Effector memory CD4-positive, alpha-beta T cell (primary cell): ENCODE results near the gene COL17A1.

Experiments used
- DNase-seq, 3 donors: peaks; one replicate each; pipeline ENCODE4 v3.0.0-alpha.2; 2020
- H3K27ac ChIP-seq: 2 replicates; pipeline ENCODE4 v1.7.0; 2013; ENCODE audit warnings: mild to moderate bottlenecking, low read length, moderate library complexity; ENCODE audit not compliant: insufficient read depth, poor library complexity, severe bottlenecking
- H3K27me3 ChIP-seq: replicated peaks from 2 replicates; pipeline ENCODE4 v1.7.0; 2013; ENCODE audit warnings: mild to moderate bottlenecking, low read length; ENCODE audit not compliant: insufficient read depth, control insufficient read depth, poor library complexity, severe bottlenecking
- H3K36me3 ChIP-seq: 2 replicates; pipeline ENCODE4 v1.7.0; 2013; ENCODE audit warnings: mild to moderate bottlenecking, low read length, moderate library complexity; ENCODE audit not compliant: control insufficient read depth, insufficient read depth
- H3K4me1 ChIP-seq: 2 replicates; pipeline ENCODE4 v1.7.0; 2013; ENCODE audit warnings: low read length, mild to moderate bottlenecking; ENCODE audit not compliant: control insufficient read depth, insufficient read depth, poor library complexity, severe bottlenecking
- H3K4me3 ChIP-seq: 2 replicates; pipeline ENCODE4 v1.7.0; 2013; ENCODE audit warnings: low read length, low read depth, mild to moderate bottlenecking; ENCODE audit not compliant: insufficient read depth, poor library complexity, severe bottlenecking
- H3K9me3 ChIP-seq: 2 replicates; pipeline ENCODE4 v1.7.0; 2013; ENCODE audit warnings: mild to moderate bottlenecking, low read length, moderate library complexity; ENCODE audit not compliant: control insufficient read depth

COL17A1 gene

GRCh38 chr10:104057717-104058116, 28.0 kb downstream of the COL17A1 start:
- no peaks in the 10 kb centered on the region for H3K9me3 ChIP-seq
- no peaks in the 10 kb centered on the region for H3K4me1 ChIP-seq
- no peaks in the 10 kb centered on the region for H3K27me3 ChIP-seq
- H3K4me3 ChIP-seq: no peak overlapping the region
- no peak for DNase-seq
- H3K27ac ChIP-seq: no peak overlapping the region
- H3K36me3 ChIP-seq: no peaks in the 10 kb centered on the region

- DNase-seq: no peak
- Histone ChIP-seq H3K4me1 (no peaks in the 10 kb centered on the region), H3K9me3 (no peaks in the 10 kb centered on the region), H3K27me3 (no peaks in the 10 kb centered on the region), H3K27ac (no peak overlapping the region), H3K4me3 (no peak overlapping the region), H3K36me3 (no peaks in the 10 kb centered on the region)
Measured at GRCh38 chr10:104056619-104057273, 28.9 kb downstream of the COL17A1 start.

DNA sequence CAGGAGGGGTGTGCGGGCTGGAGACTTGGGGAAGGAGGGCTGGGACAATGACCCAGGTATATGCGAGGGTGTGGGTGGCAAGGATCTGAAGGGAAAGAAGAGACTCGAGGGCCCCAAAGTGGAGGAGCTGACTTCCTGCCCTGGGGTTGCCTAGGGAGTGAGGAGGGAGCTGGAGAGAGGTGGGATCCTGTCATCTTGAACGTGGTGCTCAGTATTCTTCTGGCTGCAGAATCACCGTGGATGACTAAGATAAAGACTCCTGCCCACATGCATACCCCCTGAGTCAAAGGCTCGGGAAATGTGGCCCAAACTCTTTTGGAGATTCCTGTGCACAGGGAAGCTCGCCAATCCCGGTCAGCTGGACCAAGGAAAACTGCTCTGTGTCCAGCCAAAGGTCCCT, 31.2 kb downstream of the COL17A1 start:
- H3K27me3 ChIP-seq: no peaks in the 10 kb centered on the region
- DNase-seq: no peak
- no peaks in the 10 kb centered on the region for H3K9me3 ChIP-seq
- no peak overlapping the region for H3K27ac ChIP-seq
- H3K4me1 ChIP-seq: no peaks in the 10 kb centered on the region
- H3K36me3 ChIP-seq: no peaks in the 10 kb centered on the region
- no peak overlapping the region for H3K4me3 ChIP-seq

DNA sequence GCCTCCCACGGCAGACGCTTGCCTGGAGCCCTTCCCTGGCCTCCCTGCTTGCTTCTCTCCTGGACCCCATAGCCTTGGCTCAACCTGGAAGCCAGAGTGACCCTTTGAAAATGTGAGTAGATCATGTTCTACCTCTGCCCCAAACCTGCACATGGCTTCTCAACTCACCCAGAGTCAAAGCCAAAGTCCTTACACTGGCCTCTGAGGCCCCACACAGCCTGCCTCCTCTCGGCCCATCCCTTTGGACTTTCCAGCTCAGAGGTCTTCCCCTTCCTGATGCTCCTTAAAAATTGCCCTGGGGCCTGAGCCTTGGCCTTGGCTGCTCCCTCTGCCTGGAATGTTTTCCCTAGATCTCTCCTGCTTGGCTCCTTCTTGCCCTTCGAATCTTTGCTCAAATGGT, 32.5 kb downstream of the COL17A1 start:
- H3K4me1 ChIP-seq: no peaks in the 10 kb centered on the region

DNA sequence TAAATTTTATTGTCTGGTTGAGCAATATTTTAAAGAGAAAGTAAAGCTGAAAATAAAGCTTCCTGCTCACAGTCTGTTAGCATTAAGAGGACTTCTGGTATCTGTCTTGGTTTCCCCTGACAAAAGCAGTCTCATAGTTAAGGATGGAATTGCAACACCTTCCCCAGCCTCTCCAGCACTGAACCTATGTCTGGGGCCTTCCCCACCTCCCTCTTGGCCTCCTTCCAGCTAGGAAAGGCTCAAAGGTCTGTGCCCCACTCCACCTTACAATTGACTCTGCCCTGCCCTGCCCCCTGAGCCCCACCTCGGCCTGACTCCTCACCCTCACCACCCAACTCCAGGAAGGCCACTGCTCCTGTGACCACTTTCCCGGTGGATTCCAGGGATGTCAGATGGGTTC, 33.2 kb downstream of the COL17A1 start:
- no peaks in the 10 kb centered on the region for H3K27me3 ChIP-seq
- DNase-seq: no peak
- no peak overlapping the region for H3K27ac ChIP-seq
- no peaks in the 10 kb centered on the region for H3K9me3 ChIP-seq
- no peaks in the 10 kb centered on the region for H3K4me1 ChIP-seq
- H3K36me3 ChIP-seq: no peaks in the 10 kb centered on the region
- no peak overlapping the region for H3K4me3 ChIP-seq

More for the DNA sequence above, 32.5 kb downstream of the COL17A1 start:
- no peak overlapping the region for H3K27ac ChIP-seq
- no peak overlapping the region for H3K4me3 ChIP-seq
- no peak for DNase-seq
- H3K9me3 ChIP-seq: no peaks in the 10 kb centered on the region
- no peaks in the 10 kb centered on the region for H3K27me3 ChIP-seq
- no peaks in the 10 kb centered on the region for H3K36me3 ChIP-seq

DNA sequence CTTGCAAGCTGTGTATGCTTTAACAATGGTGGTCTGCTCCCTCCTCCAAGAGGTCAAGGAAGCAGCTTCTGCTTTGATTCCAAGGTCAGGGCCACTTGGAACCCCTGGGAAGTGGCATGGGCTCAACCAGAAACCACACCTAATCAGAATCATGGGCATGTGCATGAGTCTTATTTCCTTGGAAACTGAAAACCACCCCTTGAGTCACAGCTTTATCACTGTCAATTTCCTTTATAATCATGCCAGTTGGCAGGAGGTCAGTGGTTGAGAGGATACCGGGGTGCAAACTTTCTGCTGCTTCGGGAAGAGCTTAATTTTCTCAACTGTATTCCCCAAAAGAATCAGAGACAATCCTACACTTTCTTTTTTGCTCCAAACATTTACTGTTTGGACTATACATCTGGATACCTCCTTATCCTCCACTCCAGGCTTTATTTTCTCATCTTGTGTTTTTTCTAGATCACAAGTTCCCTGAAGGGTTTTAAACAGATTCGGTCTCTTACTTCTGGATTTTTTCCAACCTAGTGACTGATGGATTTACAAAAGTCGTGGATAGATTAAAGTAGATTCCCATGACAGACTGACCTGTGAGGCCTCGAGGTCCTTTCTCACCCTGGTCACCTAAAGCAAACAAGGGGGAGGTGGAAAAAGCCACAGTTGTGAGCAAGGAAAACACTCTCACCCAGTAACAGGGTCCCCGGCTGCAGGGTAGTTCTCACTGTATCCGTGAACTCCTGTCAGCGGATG, 36.0 kb downstream of the COL17A1 start:
- Histone ChIP-seq H3K4me1 (no peaks in the 10 kb centered on the region), H3K27me3 (no peaks in the 10 kb centered on the region), H3K27ac (no peak overlapping the region), H3K9me3 (no peaks in the 10 kb centered on the region), H3K4me3 (no peak overlapping the region), H3K36me3 (no peaks in the 10 kb centered on the region)
- DNase-seq: no peak

DNA sequence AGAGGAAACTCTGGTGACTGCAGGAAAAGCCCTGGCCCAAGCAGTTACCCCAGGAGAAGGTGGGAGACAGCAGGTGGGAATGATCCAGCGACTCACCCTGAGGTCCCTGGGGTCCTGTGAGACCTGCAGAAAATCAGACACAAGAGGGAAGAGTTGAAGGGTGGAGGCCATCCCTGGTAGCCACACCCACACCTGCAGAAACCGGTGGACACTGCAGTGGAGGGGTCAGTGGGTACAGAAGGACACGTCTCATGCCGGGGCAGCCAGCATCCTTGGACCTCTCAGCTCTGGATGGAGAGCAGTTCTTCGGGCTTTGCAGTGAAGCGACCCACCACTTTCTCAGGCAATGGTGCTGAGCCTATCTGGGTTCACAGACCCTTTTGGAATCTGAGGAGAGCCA, 39.0 kb downstream of the COL17A1 start:
- no peak overlapping the region for H3K4me3 ChIP-seq
- H3K36me3 ChIP-seq: no peaks in the 10 kb centered on the region
- H3K9me3 ChIP-seq: no peaks in the 10 kb centered on the region
- no peak for DNase-seq
- no peaks in the 10 kb centered on the region for H3K27me3 ChIP-seq
- no peak overlapping the region for H3K27ac ChIP-seq
- H3K4me1 ChIP-seq: no peaks in the 10 kb centered on the region

GRCh38 chr10:104045151-104046089, 40.3 kb downstream of the COL17A1 start:
- no peak for DNase-seq
- Histone ChIP-seq H3K4me1 (no peaks in the 10 kb centered on the region), H3K36me3 (no peaks in the 10 kb centered on the region), H3K4me3 (no peak overlapping the region), H3K27me3 (no peaks in the 10 kb centered on the region), H3K9me3 (no peaks in the 10 kb centered on the region), H3K27ac (no peak overlapping the region)

GRCh38 chr10:104043854-104044253, 41.8 kb downstream of the COL17A1 start:
- DNase-seq: no peak
- H3K4me1 ChIP-seq: no peaks in the 10 kb centered on the region
- no peak overlapping the region for H3K4me3 ChIP-seq
- no peak overlapping the region for H3K27ac ChIP-seq
- no peaks in the 10 kb centered on the region for H3K9me3 ChIP-seq
- H3K36me3 ChIP-seq: no peaks in the 10 kb centered on the region
- H3K27me3 ChIP-seq: no peaks in the 10 kb centered on the region
